ENCODE measurements around the gene GSTM2.
"Not testable (repeated sequence)": the region's sequence is repeated elsewhere in the genome, so short reads cannot be mapped to it uniquely, and the experiment has no call there.

Gene GSTM2

DNA sequence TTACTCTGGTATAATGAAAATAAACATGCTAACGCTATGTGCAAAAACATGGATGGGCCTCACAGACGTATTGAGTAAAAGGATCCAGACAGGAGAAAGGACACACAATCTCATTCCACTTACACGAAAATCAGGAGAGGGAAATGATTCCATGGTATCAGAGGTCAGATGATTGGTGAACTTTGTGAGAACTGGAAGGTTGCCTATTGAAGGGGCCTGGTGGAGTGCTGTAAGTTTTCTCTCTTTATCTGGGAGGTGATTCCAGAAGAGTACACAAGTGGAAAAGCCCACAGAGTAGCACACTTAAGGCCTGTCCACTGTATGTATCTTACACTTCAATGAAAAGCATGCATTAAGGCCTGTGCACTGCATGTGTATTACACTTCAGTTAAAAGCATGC, 9.6 kb downstream of the GSTM2 start:
- DNase-seq (ENCODE audit: low read depth), result no peak

DNA sequence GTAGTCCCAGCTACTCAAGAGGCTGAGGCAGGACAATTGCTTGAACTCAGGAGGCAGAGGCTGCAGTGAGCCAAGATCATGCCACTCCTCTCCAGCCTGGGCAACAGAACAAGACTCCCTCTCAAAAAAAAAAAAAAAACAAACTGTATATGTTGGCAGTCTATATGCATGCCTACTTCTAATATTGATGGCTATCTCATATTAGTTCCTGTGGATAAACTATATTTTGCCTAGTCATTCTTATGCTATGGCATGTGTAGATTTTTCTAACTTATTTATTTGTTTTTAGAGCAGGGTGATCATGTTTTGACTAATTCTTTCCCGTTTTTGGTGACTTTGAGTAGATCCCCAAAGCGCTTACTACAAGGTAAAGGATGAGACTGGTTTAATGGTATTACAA, 10.8 kb downstream of the GSTM2 start:
- DNase-seq (ENCODE audit: low read depth), result not testable (repeated sequence)

DNA sequence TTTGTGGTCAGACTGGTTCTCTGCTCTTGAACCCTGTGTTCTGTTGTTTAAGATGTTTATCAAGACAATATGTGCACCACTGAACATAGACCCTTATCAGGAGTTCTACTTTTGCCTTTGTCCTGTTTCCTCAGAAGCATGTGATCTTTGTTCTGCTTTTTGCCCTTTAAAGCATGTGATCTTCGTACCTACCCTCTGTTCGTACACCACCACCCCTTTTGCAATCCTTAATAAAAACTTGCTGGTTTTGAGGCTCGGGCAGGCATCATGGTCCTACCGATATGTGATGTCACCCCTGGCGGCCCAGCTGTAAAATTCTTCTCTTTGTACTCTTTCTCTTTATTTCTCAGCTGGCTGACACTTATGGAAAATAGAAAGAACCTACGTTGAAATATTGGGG, 16.9 kb downstream of the GSTM2 start:
- DNase-seq (ENCODE audit: low read depth), result not testable (repeated sequence)

DNA sequence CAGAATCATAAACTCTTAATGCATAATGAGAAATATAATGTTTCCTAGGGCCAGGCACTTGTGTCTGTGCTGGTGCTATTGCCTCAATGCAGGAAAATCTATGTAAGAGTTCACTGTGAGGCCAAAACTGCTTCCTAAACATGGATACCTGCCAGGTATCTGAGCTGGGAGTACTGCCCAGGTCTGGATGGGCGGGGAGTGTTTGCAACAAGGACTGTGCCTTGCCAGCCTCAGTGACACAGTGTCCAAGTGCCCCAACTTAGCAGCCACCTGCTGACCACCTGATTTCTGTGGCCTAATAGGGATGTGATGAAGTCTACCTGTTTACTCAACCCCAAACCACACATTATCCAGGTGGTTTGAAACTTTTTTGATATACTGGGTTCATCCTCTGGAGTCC, 17.5 kb downstream of the GSTM2 start:
- DNase-seq (ENCODE audit: low read depth), result not testable (repeated sequence)

DNA sequence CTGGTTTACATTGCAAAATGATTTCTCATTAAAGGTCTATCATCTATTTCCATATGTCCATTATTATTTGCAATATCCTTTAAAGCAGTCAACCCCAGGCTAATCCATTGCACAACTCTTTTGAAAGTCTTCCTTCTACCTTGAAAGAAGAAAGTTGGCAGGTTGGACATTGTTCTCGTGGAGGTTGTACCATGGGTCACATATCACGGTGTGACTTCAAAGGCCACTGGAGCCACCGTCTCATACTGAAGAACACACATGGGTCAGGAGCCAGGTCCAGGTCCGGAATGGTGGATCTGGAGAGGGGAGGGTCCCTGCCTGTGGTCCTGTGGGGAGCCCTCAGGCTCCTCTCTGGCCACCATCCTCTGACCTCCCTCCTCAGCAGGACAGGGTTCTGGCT, 18.0 kb downstream of the GSTM2 start:
- not testable (repeated sequence) for DNase-seq (ENCODE audit: low read depth)

DNA sequence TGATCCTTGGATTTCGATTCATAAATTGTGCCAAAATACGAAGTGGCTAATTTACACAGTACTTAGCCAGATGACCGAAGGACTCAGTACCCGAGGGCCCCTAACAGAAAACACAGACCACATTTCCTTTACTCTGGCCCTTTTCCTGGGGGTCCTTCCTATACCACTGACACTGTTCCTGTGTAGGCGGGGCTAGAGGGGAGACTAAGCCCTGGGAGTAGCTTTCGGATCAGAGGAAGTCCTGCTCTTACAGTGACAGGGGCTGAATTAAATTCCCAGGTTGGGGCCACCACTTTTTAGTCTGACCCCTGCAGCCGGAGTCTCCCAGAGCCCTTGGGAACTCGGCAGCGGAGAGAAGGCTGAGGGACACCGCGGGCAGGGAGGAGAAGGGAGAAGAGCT, 19.3 kb downstream of the GSTM2 start:
- DNase-seq (ENCODE audit: low read depth), result not testable (repeated sequence)

DNA sequence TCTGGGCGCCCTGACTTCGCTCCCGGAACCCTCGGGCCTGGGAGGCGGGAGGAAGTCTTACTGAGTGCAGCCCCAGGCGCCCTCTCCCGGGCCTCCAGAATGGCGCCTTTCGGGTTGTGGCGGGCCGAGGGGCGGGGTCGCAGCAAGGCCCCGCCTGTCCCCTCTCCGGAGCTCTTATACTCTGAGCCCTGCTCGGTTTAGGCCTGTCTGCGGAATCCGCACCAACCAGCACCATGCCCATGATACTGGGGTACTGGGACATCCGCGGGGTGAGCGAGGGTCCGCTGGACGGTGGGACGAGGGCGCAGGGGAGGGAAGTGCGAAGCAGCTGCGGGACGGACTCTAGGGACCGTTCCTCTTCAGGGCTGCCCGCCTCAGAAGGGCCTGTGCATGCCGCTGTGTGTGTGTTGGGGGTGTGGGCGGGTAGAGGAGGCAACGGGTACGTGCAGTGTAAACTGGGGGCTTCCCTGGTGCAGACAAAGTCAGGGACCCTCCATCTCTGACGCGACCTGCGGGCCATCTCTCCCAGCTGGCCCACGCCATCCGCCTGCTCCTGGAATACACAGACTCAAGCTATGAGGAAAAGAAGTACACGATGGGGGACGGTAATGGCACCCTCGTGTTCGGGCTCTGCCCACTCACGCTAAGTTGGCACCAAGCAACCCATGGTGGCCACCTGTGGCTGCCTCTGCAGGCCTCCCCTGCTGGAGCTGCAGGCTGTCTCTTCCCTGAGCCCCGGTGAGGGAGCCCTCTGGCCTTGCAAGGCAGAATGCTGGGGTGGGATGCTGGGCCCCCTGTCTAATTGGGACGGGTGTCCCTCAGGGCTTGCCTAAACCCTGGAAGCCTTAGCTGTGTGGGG, 20.0 kb downstream of the GSTM2 start, which contains the start of gene GSTM1:
GSTM1 (plus strand) TSS at position 177 of the 859 bp plus-strand sequence; CDS start at position 234, 57 bp downstream.
- peak; percentile 49 for DNase-seq (ENCODE audit: low read depth)

DNA sequence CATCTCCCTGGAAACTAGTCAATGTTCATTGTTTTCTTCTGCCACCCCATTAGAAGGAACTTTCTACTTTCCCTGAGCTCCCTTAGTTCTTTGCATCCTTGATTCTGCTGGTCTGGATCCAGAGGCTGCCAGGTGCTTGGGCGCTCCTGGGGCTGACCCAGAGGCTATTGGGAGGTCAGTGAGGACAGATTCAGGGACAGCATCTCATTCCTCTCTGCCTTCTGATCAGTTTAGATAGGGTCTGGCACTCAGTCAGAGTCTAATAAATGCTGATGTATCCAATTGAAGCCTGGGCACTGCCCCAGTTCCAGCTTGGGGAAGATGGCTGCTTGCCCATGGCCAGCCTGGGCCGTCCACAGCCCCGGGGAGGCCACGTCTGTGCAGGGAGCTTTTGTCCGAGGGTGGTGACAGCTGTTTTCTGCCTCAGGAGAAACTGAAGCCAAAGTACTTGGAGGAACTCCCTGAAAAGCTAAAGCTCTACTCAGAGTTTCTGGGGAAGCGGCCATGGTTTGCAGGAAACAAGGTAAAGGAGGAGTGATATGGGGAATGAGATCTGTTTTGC, 22.1 kb downstream of the GSTM2 start:
- DNase-seq (ENCODE audit: low read depth), result no peak

DNA sequence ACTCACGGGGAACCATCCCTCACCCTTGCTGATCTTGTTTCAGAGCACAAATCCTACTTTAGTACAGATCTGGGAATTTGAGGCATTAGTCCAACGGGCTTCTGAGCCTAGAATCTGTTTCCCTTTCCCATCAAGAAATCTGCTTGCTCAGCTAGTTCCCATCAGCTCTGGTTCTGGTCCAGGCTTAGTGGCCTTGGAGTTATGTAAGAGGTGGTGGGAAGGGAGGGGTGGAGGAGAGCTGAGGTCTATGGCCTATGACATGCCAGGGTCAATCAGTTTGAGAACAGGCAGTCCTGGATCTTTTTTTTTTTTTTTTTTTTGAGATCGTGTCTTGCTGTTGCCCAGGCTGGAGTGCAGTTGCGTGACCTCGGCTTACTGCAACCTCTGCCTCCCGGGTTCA, 23.9 kb downstream of the GSTM2 start:
- no peak for DNase-seq (ENCODE audit: low read depth)

DNA sequence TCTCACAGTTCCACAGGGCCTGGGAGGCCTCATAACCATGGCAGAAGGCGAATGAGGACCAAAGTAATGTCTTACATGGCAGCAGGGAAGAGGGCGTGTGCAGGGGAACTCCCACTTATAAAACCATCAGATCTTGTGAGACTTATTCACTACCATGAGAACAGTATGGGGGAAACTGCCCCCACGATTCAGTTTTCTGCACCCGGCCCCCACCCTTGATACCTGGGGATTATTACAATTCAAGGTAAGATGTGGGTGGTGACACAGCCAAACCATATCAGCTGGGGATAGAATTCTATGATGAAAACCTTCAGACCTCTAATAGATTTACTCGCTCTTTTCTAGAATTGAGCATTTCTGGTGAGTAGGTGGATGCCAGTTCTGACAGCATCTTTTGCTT, 26.5 kb downstream of the GSTM2 start:
- DNase-seq (ENCODE audit: low read depth), result not testable (repeated sequence)

DNA sequence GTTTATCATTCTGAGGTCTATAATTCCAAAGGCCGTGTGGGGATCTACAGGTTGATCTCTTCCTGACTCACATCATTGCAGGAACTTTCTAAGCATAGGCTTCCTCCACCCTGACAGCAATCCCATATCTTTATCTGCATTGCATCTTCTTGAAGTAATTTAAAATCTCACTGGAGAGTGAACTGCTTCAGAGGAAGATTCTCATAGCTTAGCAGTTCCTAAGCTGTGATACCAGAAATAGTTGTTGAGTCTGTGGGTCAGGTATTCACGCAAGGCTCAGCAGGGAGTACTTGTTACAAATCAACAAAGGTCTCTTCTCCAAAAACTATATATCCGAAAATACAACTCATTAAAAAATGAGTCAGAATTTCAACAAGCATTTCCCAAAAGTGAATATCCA, 27.3 kb downstream of the GSTM2 start:
- DNase-seq (ENCODE audit: low read depth), result not testable (repeated sequence)

DNA sequence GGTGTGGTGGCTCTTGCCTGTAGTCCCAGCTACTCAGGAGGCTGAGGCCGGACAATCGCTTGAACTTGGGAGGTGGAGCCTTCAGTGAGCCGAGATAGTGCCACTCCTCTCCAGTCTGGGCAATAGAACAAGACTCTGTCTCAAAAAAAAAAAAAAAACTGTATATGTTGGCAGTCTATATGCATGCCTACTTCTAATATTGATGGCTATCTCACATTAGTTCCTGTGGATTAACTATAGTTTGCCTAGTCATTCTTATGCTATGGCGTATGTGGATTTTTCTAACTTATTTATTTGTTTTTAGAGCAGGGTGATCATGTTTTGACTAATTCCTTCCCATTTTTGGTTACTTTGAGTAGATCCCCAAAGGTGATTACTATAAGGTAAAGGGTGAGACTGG, 29.2 kb downstream of the GSTM2 start:
- DNase-seq (ENCODE audit: low read depth), result no peak

DNA sequence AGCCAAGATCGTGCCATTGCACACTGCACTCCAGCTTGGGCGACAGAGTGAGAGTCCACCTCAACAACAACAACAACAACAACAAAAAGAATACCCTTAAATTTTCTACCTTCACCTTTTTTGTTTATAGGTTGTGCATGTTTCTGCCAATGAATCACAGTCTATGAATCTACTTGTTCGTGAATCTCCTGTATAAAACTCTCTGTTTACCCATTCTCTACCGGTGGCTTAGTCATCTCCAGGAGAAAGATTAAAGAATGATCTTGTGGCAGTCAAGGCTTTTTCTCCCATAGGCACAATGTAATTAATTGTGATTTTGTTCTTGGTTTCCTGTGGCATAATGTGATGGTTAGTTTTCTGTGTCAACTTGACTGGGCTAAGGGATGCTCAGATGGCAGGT, 30.0 kb downstream of the GSTM2 start:
- DNase-seq (ENCODE audit: low read depth), result not testable (repeated sequence)

DNA sequence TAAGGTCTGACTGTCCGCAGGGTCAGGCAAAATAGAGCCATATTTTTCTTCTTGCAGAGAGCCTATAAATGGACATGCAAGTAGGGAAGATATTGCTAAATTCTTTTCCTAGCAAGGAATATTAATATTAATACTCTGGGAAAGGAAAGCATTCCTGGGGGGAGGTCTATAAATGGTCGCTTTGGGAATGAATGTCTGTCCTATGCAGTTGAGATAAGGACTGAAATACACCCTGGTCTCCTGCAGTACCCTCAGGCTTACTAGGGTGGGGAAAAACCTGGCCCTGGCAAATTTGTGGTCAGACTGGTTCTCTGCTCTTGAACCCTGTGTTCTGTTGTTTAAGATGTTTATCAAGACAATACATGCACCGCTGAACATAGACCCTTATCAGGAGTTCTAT, 35.1 kb downstream of the GSTM2 start:
- not testable (repeated sequence) for DNase-seq (ENCODE audit: low read depth)

DNA sequence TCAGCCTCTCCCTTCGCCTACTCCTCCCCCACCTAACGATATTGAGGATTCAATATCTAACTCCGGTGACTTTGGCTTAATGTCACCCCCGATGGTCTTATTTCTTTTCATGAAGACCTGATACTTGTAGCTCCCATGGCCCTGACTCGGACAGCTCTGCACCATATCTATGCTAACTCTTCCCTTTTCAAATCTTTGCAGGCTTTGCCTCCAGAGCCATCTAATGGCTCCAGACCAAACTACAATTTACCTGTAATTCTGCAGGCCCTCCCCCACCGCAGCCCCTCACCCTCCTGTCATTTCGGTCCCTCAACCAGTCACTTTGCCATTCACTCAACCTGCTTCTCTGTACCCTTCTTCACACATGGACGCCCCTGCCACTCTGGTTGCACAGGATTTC, 36.3 kb downstream of the GSTM2 start:
- no peak for DNase-seq (ENCODE audit: low read depth)

DNA sequence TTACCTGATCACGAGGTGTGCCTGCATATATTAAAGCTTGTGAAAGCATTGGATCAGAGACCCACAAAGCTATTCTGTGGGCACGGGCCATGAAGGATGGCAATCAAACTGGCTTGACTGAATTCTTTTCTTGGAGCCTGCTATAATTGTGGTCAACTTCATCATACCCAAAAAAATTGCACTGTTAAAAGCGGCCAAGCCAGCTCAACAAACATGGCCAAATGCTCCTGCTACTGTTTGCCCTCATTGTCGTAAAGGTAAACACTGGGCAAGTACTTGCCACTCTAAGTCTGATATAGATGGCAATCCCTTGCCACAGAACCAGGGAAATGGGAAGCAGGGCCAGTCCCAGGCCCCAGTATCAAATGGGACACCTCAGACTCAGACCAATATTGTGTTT, 37.6 kb downstream of the GSTM2 start:
- no peak for DNase-seq (ENCODE audit: low read depth)

DNA sequence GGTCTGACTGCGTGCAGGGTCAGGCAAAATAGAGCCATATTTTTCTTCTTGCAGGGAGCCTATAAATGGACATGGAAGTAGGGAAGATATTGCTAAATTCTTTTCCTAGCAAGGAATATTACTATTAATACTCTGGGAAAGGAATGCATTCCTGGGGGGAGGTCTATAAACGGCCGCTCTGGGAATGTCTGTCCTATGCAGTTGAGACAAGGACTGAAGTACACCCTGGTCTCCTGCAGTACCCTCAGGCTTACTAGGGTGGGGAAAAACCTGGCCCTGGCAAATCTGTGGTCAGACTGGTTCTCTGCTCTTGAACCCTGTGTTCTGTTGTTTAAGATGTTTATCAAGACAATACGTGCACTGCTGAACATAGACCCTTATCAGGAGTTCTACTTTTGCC, 41.1 kb downstream of the GSTM2 start:
- not testable (repeated sequence) for DNase-seq (ENCODE audit: low read depth)

DNA sequence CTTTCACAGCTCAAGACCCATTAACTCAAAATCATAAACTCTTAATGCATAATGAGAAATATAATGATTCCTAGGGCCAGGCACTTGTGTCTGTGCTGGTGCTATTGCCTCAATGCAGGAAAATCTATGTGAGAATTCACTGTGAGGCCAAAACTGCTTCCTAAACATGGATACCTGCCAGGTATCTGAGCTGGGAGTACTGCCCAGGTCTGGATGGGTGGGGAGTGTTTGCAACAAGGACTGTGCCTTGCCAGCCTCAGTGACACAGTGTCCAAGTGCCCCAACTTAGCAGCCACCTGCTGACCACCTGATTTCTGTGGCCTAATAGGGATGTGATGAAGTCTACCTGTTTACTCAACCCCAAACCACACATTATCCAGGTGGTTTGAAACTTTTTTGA, 42.0 kb downstream of the GSTM2 start:
- not testable (repeated sequence) for DNase-seq (ENCODE audit: low read depth)

DNA sequence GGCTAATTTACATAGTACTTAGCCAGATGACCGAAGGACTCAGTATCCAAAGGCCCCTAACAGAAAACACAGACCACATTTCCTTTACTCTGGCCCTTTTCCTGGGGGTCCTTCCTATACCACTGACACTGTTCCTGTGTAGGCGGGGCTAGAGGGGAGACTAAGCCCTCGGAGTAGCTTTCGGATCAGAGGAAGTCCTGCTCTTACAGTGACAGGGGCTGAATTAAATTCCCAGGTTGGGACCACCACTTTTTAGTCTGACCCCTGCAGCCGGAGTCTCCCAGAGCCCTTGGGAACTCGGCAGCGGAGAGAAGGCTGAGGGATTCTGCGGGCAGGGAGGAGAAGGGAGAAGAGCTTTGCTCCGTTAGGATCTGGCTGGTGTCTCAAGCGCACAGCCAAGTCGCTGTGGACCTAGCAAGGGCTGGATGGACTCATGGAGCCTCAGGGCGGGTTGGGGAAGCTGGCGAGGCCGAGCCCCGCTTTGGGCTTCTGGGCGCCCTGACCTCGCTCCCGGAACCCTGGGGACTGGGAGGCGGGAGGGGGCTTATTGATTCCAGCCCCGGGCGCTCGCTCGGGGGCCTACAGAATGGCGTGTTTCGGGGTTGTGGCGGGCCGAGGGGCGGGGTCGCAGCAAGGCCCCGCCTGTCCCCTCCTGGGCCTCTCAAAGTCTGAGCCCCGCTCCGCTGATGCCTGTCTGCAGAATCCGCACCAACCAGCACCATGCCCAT, 43.9 kb downstream of the GSTM2 start, which contains the start of gene GSTM5:
GSTM5 (plus strand) TSS at position 659 of the 728 bp plus-strand sequence; CDS start at position 721, 62 bp downstream.
- DNase-seq (ENCODE audit: low read depth), result not testable (repeated sequence)

DNA sequence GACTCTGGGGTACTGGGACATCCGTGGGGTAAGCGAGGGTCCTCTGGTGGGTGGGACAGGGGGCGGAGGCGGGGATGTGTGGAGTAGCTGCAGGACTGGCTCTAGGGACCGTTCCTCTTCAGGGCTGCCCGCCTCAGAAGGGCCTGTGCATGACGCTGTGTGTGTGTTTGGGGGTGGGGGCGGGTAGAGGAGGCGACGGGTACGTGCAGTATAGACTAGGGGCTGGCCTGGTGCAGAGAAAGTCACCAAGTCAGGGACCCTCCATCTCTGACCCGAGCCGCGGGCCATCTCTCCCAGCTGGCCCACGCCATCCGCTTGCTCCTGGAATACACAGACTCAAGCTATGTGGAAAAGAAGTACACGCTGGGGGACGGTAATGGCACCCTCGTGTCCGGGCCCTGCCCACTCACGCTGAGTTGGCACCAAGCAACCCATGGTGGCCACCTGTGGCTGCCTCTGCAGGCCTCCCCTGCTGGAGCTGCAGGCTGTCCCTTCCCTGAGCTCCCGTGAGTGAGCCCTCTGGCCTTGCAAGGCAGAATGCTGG, 44.5 kb downstream of the GSTM2 start:
- DNase-seq (ENCODE audit: low read depth), result no peak

DNA sequence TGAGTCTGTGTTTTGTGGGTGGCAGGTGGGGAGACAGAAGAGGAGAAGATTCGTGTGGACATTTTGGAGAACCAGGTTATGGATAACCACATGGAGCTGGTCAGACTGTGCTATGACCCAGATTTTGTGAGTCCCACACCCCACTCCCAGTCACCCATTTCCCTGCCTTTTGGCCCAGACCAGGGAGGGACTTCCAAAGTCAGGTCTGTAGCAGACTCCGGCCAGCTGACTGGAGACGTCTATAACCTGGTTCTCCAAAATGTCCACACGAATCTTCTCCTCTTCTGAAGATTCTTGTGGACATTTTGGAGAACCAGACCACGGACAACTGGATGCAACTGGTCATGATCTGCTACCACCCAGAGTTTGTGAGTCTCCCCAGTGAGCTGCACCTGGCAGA, 45.8 kb downstream of the GSTM2 start:
- no peak for DNase-seq (ENCODE audit: low read depth)

DNA sequence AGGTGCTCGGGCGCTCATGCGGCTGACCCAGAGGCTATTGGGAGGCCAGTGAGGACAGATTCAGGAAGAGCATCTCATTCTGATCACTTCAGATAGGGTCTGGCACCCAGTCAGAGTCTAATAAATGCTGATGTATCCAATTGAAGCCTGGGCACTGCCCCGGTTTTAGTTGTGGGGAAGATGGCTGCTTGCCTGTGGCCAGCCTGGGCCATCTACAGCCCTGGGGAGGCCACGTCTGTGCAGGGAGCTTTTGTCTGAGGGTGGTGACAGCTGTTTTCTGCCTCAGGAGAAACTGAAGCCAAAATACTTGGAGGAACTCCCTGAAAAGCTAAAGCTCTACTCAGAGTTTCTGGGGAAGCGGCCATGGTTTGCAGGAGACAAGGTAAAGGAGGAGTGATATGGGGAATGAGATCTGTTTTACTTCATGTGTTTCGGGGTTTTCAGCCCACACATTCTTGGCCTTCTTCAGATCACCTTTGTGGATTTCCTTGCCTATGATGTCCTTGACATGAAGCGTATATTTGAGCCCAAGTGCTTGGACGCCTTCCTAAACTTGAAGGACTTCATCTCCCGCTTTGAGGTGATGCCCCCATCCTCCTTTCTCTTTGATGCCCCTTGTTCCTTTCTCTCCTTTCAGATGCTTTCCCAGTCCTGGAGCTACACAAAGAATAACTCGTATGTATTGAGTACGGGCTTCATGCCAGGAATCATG, 47.0 kb downstream of the GSTM2 start:
- DNase-seq (ENCODE audit: low read depth), result no peak
